ENCODE data around the gene KIF21B.

Gene KIF21B

DNA sequence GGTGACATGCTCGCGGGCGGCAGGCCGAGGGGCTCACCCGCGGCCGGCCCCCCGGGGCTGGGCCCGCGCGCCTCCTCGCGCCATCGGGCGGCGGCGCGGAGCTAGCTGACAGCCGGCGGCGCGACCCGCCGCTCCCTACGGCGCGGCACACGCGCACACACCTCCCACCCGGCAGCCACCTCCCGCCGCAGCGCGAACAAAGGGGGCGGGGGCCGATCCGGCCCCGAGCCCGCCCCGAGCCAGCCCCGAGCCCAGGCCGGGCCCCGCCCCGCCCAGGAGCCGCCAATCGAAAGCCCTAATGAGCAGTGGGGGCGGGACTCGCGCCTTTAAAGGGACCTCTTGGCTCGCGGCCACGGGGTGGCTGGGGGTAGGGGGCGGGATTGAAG, at the start of gene KIF21B:
KIF21B (minus strand) TSS at position 198 of the 386 bp plus-strand sequence. CDS start 331 bp downstream, outside the sequence.
- ATAC-seq = peak; percentile 75
- DNase-seq = peak; percentile 95

- ATAC-seq (no peak), DNase-seq (no peak)
These were observed 49.4 kb upstream of the KIF21B start for GRCh38 chr1:201072922-201073321.

DNA sequence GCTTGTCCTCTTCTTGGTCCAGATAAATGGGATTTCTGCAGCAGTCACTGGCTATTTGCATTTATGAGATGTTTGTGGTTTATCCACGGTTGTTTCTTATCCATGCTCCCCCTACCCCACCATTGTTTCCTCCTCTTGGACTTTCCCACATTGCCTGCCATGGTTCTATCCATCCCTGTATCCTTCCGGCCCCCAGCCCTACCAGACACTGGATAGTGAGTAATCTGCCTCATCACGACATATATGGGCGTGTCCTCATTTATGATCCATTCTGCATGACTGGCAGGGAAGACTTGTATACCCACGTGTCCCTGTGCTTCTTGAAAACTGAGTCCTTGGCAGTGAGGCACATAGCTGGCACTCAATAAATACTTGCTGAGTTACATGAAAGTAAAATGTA, 48.6 kb upstream of the KIF21B start:
- no peak for ATAC-seq
- DNase-seq = no peak

GRCh38 chr1:201069636-201070035, 46.1 kb upstream of the KIF21B start:
- ATAC-seq (no peak), DNase-seq (no peak)

DNA sequence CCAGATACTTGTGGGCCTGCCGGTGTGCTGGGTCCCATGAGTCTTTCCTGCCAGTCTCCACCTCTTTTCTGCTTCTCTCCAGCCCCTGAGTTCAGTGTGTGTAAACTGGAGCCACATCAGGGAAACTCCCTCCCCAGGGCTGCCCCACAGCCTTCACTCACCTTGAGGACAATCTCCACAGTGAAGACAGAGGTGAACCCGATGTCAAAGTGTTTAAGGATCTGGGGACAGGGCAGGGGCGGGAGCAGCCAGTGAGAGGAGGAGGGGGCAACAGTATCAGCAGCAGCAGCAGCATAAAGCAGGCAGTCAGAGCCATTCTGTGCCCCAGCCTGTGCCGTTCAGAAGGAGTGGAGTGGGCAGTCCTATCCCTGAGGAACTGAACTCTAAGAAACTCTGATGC, 45.5 kb upstream of the KIF21B start:
- no peak for DNase-seq
- ATAC-seq = no peak

DNA sequence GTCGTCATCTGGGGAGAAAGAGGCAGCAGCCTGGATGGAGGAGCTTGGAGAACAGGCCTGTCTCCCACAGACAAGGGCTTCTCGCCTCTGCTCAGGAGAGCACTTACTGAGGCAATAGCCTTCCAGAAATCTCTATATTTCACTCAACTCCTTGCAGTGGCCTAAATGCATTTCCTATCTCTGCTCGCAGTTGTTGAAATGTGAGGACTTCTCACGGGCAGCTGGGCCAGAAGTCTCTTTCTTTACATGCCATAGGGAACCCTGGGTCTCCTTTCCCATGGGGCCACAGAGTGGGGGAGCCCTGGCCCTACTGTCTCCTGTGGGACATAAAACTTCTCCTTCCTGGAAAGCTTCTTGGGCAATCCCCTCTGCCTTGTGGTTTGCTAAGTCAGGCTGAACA, 43.5 kb upstream of the KIF21B start:
- ATAC-seq (no peak), DNase-seq (no peak)

DNA sequence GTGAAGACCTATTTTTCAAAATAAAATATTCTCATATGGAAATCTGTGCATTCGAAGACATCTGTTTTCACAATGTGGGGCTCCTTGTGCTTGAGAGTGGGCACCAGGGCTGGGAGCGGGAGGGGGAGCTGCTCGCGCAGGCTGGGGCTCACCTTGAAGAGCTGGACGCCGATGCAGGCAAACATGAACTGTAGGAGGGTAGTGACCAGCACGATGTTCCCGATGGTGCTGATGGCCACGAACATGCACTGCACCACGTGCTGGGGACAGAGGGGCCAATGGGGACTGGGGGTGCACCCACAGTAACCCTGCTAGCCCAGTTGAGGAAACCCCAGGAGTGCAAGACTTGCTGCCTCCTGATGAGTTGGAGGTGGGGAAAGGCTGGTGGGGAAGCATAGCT, 42.2 kb upstream of the KIF21B start:
- ATAC-seq = no peak
- DNase-seq = no peak

GRCh38 chr1:201064806-201065205, 41.3 kb upstream of the KIF21B start:
- DNase-seq = no peak
- ATAC-seq = no peak

GRCh38 chr1:201063145-201063544, 39.6 kb upstream of the KIF21B start:
- DNase-seq (no peak), ATAC-seq (no peak)

DNA sequence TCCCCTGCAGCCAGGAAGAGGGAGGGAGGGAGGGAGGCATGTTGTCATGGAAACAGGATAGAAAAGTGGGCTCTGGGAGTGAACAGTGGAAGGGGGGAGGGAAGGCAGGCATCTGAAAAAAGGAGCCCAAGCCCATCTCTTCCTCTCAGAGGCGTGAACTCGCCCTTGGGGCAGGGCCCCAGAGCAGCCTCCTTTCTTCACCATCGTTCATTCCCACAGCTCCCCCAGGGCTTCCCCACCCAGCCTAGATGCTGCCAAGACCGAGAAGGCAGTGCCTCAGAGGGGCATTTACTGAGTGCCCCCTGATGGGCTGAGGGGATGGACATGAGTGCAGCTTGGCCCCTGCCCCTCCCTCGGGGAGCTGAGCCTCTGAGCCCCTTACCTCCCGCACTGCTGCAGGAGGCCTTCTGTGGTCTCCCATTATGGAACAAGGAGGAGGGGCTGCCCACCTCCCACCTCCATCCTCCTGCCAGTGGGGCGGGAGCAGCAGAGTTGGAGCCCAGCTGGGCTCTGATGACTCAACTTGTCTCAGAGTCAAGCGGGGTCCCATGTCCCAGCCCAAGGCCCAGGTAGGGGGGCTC, 39.1 kb upstream of the KIF21B start:
- ATAC-seq (no peak), DNase-seq (no peak)

DNA sequence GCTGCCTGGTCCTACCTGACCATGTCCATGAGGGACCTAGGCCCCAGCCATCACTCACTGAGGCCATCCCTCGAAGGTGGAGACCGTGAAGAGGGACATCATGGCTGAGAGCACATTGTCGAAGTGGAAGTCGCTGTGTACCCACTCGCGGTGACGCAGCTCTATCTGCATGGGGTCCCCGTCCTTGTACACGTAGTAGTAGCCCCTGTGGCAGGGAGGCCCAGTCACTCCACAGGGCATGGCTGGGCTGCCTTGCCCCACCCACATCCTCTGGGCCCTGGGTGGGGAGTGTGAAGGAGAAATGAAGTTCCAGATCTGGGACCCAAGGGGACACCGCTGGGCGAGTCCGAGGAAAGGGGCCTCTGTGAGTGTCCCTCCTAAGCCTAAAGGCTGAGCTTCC, 38.4 kb upstream of the KIF21B start:
- no peak for ATAC-seq
- DNase-seq = no peak

- ATAC-seq (no peak), DNase-seq (no peak)
These were observed 37.5 kb upstream of the KIF21B start for GRCh38 chr1:201061049-201061448.

GRCh38 chr1:201060586-201060985, 37.1 kb upstream of the KIF21B start:
- no peak for DNase-seq
- no peak for ATAC-seq

DNA sequence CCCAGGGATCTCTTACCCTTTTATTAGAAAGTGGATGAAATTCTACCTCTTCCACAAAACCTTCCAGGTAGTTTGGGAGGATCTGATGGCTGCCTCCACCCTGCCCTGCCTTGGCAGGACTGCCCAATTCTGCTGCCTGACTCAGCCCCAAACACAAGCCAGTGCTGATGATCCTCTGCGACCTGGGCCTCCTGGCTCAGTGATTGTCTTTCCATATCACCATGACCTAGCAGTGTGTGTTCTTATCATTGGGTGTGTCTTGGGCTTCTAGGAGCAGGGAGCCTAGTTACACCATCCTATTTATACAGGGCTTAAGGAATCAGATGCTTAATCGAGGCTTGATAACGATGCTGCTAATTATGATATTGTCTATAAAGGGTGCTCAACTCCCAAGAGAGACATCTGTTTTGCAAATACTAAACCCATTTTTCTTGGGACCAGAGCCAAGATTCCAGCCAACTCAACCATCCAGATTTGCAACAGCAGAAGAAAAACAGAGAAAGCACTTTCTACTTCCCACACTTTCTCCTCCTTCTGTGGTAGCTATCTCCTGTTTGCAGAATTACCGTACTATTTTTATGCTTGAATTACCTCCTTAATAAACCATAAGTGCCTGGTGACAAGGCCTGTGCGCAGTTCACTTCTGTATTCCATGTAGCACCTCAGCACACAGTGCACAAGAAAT, 36.5 kb upstream of the KIF21B start:
- DNase-seq (no peak), ATAC-seq (no peak)

GRCh38 chr1:201059401-201059800, 35.9 kb upstream of the KIF21B start:
- no peak for ATAC-seq
- no peak for DNase-seq

DNA sequence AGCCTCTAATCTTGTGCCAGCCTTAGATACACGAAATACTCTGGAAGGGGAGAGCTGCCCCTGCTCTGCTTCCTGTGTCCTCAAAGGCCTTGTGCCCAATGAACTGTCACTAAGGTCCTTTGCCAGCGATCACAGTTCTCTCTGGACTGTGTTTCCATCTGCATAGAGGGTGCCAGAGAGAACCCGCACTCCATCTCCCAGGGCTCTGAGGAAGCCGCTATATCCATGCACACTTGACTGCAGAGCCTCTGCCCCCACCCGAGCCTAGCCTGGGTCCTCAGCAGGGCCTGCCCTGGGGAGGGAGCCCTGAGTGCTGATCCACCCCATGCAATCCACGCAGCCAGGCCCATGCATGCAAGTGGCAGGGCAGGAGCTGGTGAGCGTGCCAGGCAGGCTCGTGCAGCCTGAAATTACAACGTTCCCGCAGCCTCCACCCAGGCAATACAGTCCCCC, 30.6 kb upstream of the KIF21B start:
- no peak for ATAC-seq
- DNase-seq = no peak

DNA sequence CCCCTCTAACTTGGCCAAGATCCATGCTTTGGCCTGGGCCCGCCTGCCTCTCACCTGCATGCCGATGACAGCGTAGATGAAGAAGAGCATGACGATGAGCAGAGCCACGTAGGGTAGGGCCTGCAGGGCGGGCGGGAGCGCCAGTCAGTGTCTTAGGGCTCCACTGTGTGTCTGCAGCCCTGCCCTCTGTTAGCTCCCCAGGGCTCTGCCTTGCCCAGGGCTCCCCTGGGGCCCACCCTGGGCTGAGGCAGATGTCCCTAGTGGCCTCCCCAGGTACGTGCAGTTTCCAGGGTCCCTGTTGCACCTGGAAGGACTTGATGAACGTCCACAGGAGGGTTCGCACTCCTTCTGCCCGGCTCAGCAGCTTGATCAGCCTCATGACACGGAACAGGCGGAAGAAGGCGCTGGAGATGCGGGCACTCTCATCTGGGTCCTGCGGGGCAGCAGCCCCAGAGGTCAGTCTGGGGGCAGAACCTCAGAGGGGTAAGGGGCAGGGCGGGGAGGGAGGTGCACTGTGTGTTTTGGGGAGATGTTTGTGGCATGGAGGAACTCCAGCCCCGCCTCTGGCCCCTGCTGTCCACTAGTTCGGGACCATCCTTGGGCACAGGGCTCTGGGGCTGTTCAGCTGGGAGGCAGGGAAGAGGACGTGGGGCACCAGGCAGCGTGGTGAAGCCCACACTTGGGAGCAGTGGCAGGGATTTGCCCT, 29.8 kb upstream of the KIF21B start:
- no peak for ATAC-seq
- no peak for DNase-seq

DNA sequence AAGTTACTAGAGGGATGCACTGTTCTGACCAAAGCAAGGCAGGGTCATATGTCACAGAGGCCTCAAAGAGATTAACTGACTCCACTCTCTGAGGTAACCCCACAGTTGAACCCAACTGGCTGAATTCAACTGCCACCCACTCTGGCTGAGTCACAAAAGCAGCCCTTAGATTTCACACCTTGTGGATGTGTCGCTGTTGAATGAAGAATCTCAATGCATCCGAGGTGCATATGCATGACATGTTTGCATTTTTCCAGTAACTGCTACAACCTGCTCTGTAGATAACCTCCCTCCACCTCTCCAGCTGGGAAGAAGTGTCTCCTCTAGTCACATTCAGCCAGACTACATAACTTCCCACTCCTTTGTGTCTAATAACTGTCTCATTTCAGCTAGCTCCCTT, 27.9 kb upstream of the KIF21B start:
- DNase-seq (no peak), ATAC-seq (peak; percentile 37)

DNA sequence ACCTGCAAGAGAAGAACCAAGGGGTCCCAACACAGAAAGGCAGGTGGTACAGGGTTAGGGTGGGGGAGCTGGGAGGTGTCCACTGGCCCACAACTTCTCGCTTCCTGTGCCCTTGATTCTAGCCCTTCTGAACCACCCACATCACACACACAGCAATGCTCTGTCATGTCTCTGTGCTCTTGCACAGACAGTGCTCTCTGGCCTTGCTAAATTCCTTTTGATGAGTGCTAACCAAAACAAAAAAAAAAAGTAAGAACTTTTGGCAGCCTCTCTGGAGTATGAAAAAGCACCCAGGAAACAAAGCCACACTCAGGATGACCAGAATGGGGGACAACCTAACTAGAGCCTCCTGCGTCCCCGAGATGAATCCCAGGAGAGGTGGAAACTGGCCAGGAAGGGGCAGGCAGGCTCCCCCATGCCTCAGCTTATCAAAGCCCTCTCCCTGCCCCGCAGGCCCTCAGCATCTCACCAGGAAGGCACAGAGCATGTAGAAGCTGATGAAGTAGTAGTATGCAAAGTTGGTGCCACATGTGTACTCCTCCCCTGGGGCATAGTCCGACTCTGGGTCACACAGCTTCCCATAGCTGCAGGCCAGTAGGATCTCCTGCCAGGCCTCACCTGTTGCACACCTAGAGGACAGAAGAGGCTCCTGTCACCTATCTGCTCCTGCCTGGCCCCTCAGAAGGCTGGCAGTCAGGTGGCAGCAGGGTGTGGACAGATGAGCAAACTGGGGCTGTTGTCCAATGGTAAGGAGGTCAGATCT, 27.2 kb upstream of the KIF21B start:
- ATAC-seq = no peak
- no peak for DNase-seq

- no peak for ATAC-seq
These were observed 25.8 kb upstream of the KIF21B start for GRCh38 chr1:201049248-201049831.

DNA sequence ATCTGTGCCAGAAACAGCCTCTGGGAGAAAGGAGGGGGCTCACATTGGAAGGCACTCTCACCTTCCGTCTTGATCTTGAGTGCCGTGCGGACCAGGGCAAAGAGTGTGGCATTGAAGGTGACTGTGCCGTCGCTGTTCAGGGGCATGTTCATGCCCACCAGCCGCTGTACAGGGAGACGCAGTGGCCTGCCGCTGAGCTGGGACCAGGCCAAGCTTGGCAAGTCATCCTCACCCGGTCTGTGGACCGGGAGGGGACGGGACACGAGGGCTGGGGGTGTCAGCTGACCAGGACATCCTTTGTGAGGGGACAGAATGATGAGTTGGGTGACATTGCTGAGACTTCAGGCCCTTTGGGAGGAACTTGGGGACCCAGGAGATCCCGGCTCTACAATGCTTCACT, 25.0 kb upstream of the KIF21B start:
- DNase-seq (no peak), ATAC-seq (no peak)

More at GRCh38 chr1:201049248-201049831, 25.8 kb upstream of the KIF21B start:
- no peak for DNase-seq

DNA sequence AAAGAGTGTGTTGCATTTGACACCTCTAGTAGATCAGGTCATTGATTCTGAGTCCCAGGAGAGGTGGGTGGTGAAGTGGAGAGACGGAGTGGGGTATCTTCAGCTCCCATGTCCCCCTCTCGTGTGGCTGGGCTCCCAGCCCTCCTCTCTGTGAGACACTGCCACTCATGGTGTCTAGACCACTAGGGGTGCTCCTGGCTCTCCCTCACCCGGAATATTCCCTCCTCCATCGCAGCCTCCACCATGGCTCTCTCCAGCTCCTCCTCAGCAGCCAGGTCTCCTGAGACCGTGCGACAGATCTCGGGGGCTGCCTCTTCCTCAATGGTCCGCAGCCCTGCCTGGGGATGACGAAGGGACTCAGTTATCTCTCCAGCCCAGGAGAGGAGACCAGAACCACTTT, 20.6 kb upstream of the KIF21B start:
- DNase-seq (no peak), ATAC-seq (no peak)
